ENCODE data around the gene EPS8L2.

Gene EPS8L2

GRCh38 chr11:748007-748359, 42.0 kb downstream of the EPS8L2 start:
- DNase-seq (ENCODE audit: extremely low read depth in 1 of 2, low read depth in 1 of 2) = no peak

- DNase-seq (ENCODE audit: extremely low read depth in 1 of 2, low read depth in 1 of 2) = no peak
Measured at GRCh38 chr11:749731-750130, 43.7 kb downstream of the EPS8L2 start.

- no peak for DNase-seq (ENCODE audit: extremely low read depth in 1 of 2, low read depth in 1 of 2)
Measured at GRCh38 chr11:760236-760635, 54.2 kb downstream of the EPS8L2 start.

- DNase-seq (ENCODE audit: extremely low read depth in 1 of 2, low read depth in 1 of 2) = no peak
Measured at GRCh38 chr11:761526-762108, 55.6 kb downstream of the EPS8L2 start.

- DNase-seq (ENCODE audit: extremely low read depth in 1 of 2, low read depth in 1 of 2) = no peak
Measured at GRCh38 chr11:762421-763072, 56.5 kb downstream of the EPS8L2 start.

- no peak for DNase-seq (ENCODE audit: extremely low read depth in 1 of 2, low read depth in 1 of 2)
Measured at GRCh38 chr11:763073-763463, 57.0 kb downstream of the EPS8L2 start.

GRCh38 chr11:763549-764321, 57.7 kb downstream of the EPS8L2 start:
- no peak for DNase-seq (ENCODE audit: extremely low read depth in 1 of 2, low read depth in 1 of 2)

- DNase-seq (ENCODE audit: extremely low read depth in 1 of 2, low read depth in 1 of 2) = no peak
Measured at GRCh38 chr11:764322-765024, 58.4 kb downstream of the EPS8L2 start.

GRCh38 chr11:765025-765801, 59.2 kb downstream of the EPS8L2 start:
- no peak for DNase-seq (ENCODE audit: extremely low read depth in 1 of 2, low read depth in 1 of 2)

GRCh38 chr11:765802-766091, 59.7 kb downstream of the EPS8L2 start:
- no peak for DNase-seq (ENCODE audit: extremely low read depth in 1 of 2, low read depth in 1 of 2)

GRCh38 chr11:766106-766935, 60.3 kb downstream of the EPS8L2 start:
- no peak for DNase-seq (ENCODE audit: extremely low read depth in 1 of 2, low read depth in 1 of 2)

- DNase-seq (ENCODE audit: extremely low read depth in 1 of 2, low read depth in 1 of 2) = no peak
Measured at GRCh38 chr11:766936-767210, 60.8 kb downstream of the EPS8L2 start.

- no peak for DNase-seq (ENCODE audit: extremely low read depth in 1 of 2, low read depth in 1 of 2)
Measured at GRCh38 chr11:767238-767637, 61.2 kb downstream of the EPS8L2 start.

GRCh38 chr11:769887-770641, 64.0 kb downstream of the EPS8L2 start:
- no peak for DNase-seq (ENCODE audit: extremely low read depth in 1 of 2, low read depth in 1 of 2)

GRCh38 chr11:770642-771616, 64.9 kb downstream of the EPS8L2 start:
- no peak for DNase-seq (ENCODE audit: extremely low read depth in 1 of 2, low read depth in 1 of 2)

- no peak for DNase-seq (ENCODE audit: extremely low read depth in 1 of 2, low read depth in 1 of 2)
Measured at GRCh38 chr11:771617-772204, 65.7 kb downstream of the EPS8L2 start.

- no peak for DNase-seq (ENCODE audit: extremely low read depth in 1 of 2, low read depth in 1 of 2)
Measured at GRCh38 chr11:772429-773390, 66.7 kb downstream of the EPS8L2 start.
